Progenitor cell of endocrine pancreas (in vitro differentiated cells): ENCODE results near the gene WDFY1. TPM values are rescaled to one million over a fixed set of nuclear protein-coding genes. Genes with fewer than 3 reads are reported as not detected.

ENCODE experiments used
- DNase-seq: peaks from one replicate; pipeline ENCODE4 v3.0.0; 2021; ENCODE audit warnings: low spot score; ENCODE audit not compliant: unreplicated experiment
- H3K27ac Mint-ChIP-seq: 2 replicates; pipeline ENCODE4 v1.8.0; 2021; ENCODE audit warnings: mild to moderate bottlenecking, moderate library complexity, mixed read lengths
- H3K27me3 Mint-ChIP-seq: 2 replicates; pipeline ENCODE4 v1.8.0; 2021; ENCODE audit warnings: mixed read lengths
- H3K36me3 Mint-ChIP-seq: 2 replicates; pipeline ENCODE4 v1.8.0; 2022; ENCODE audit warnings: mixed read lengths; ENCODE audit not compliant: insufficient read depth
- H3K4me1 Mint-ChIP-seq: 2 replicates; pipeline ENCODE4 v1.8.0; 2021; ENCODE audit warnings: low read depth, mixed read lengths
- H3K4me3 Mint-ChIP-seq: 2 replicates; pipeline ENCODE4 v1.8.0; 2021; ENCODE audit warnings: low read depth, mild to moderate bottlenecking, moderate library complexity, mixed read lengths
- H3K9me3 Mint-ChIP-seq: 2 replicates; pipeline ENCODE4 v1.8.0; 2021; ENCODE audit warnings: low read depth, mixed read lengths
- CTCF ChIP-seq: fragments of 200-600 bp; sonication (generic); IDR thresholded peaks from one replicate; pipeline ENCODE4 v1.5.0; 2021; ENCODE audit warnings: antibody characterized with exemption, mild to moderate bottlenecking; ENCODE audit not compliant: unreplicated experiment
- total RNA-seq: library from RNA; stranded (reverse); gene quantifications from 2 replicates; pipeline ENCODE4 v1.2.1, GENCODE V29; 2021

WDFY1 gene
- total RNA-seq, 1 donor from 2014 or later = 52.3 TPM

GRCh38 chr2:223959688-223960087, 14.6 kb upstream of the WDFY1 start:
- no peak overlapping the region for H3K27ac Mint-ChIP-seq
- H3K27me3 Mint-ChIP-seq = peaks cover 4% of the 10 kb centered on the region
- DNase-seq = no peak
- no peaks in the 10 kb centered on the region for H3K9me3 Mint-ChIP-seq
- peaks cover 9% of the 10 kb centered on the region for H3K36me3 Mint-ChIP-seq
- TF ChIP-seq CTCF = no peak
- H3K4me1 Mint-ChIP-seq = peaks cover 30% of the 10 kb centered on the region
- no peak overlapping the region for H3K4me3 Mint-ChIP-seq

- Mint-ChIP-seq H3K4me1 (peaks cover 28% of the 10 kb centered on the region), H3K9me3 (no peaks in the 10 kb centered on the region), H3K36me3 (peaks cover 6% of the 10 kb centered on the region), H3K4me3 (peak within 1 kb of the TSS; percentile 99), H3K27me3 (peaks cover 4% of the 10 kb centered on the region), H3K27ac (peak within 1 kb of the TSS; percentile 99)
- DNase-seq = peak; percentile 91
- TF ChIP-seq CTCF = no peak
These were observed 12.1 kb upstream of the WDFY1 start, which contains the start of gene MRPL44 for GRCh38 chr2:223957092-223957851. MRPL44 (plus strand) TSS chr2:223957463; CDS start chr2:223957473, 10 bp downstream.

- Mint-ChIP-seq H3K36me3 (peaks cover 6% of the 10 kb centered on the region), H3K27me3 (peaks cover 4% of the 10 kb centered on the region), H3K4me1 (peaks cover 28% of the 10 kb centered on the region), H3K27ac (peak overlapping the region; percentile 6), H3K4me3 (peak overlapping the region; percentile 9), H3K9me3 (no peaks in the 10 kb centered on the region)
- TF ChIP-seq CTCF = no peak
- DNase-seq = no peak
These were observed 11.2 kb upstream of the WDFY1 start for GRCh38 chr2:223956300-223956699.

- Mint-ChIP-seq H3K4me1 (peaks cover 14% of the 10 kb centered on the region), H3K4me3 (no peak overlapping the region), H3K27ac (no peak overlapping the region), H3K9me3 (no peaks in the 10 kb centered on the region), H3K27me3 (peaks cover 4% of the 10 kb centered on the region), H3K36me3 (no peaks in the 10 kb centered on the region)
- TF ChIP-seq CTCF = no peak
- DNase-seq = no peak
These were observed 9.3 kb upstream of the WDFY1 start for GRCh38 chr2:223954401-223954800.

- H3K36me3 Mint-ChIP-seq = no peaks in the 10 kb centered on the region
- no peaks in the 10 kb centered on the region for H3K9me3 Mint-ChIP-seq
- H3K27me3 Mint-ChIP-seq = peaks cover 4% of the 10 kb centered on the region
- TF ChIP-seq CTCF = no peak
- DNase-seq = no peak
- H3K4me1 Mint-ChIP-seq = peaks cover 9% of the 10 kb centered on the region
- H3K27ac Mint-ChIP-seq = no peak overlapping the region
- no peak overlapping the region for H3K4me3 Mint-ChIP-seq
These were observed 7.3 kb upstream of the WDFY1 start for GRCh38 chr2:223952280-223952968.
